Lung (tissue), 12 donors: ENCODE results near the gene CPTP. TPM values are rescaled to one million over a fixed set of nuclear protein-coding genes. Genes with fewer than 3 reads are reported as not detected.

Experiments
- ATAC-seq: fragments of 200-7000 bp; cut with Tn5 transposase; one replicate; pipeline ENCODE4 v1.9.1; 2020; ENCODE audit warnings: moderate number of reproducible peaks; ENCODE audit not compliant: insufficient read depth, low FRiP score
- DNase-seq, 3 donors: peaks; one replicate each; pipeline ENCODE4 v3.0.0-alpha.2; 2013 to 2017
- H3K27ac ChIP-seq, 2 donors: one replicate each; pipeline ENCODE4 v1.5.1; 2013; ENCODE audit warnings: mild to moderate bottlenecking in 2 of 2, moderate library complexity in 2 of 2, control low read depth in 1 of 2, inconsistent platforms in 1 of 2, low read depth in 1 of 2, low read length in 1 of 2
- H3K27me3 ChIP-seq, 3 donors: one replicate each; pipeline ENCODE4 v1.5.1; 2013; ENCODE audit warnings: low read length in 2 of 3; ENCODE audit not compliant: control insufficient read depth in 3 of 3, insufficient read depth in 3 of 3
- H3K36me3 ChIP-seq, 4 donors: one replicate each; pipeline ENCODE4 v1.5.1; 2013; ENCODE audit warnings: low read length in 4 of 4, mild to moderate bottlenecking in 1 of 4, moderate library complexity in 1 of 4; ENCODE audit not compliant: control insufficient read depth in 4 of 4, insufficient read depth in 4 of 4
- H3K4me1 ChIP-seq, 5 donors: one replicate each; pipeline ENCODE4 v1.5.1; 2013; ENCODE audit warnings: low read length in 5 of 5, mild to moderate bottlenecking in 2 of 5, moderate library complexity in 1 of 5; ENCODE audit not compliant: control insufficient read depth in 5 of 5, insufficient read depth in 5 of 5
- H3K4me3 ChIP-seq: one replicate; pipeline ENCODE4 v1.5.1; 2013; ENCODE audit warnings: mild to moderate bottlenecking, control low read depth, moderate library complexity
- H3K9ac ChIP-seq, 2 donors: one replicate each; pipeline ENCODE4 v1.5.1; 2013; ENCODE audit warnings: low read length in 2 of 2, control low read depth in 1 of 2; ENCODE audit not compliant: insufficient read depth in 1 of 2
- H3K9me3 ChIP-seq, 4 donors: one replicate each; pipeline ENCODE4 v1.5.1; 2013; ENCODE audit warnings: low read length in 3 of 4, mild to moderate bottlenecking in 1 of 4, moderate library complexity in 1 of 4; ENCODE audit not compliant: control insufficient read depth in 4 of 4, insufficient read depth in 3 of 4
- WGBS, 2 donors: extraction: QIAGEN DNeasy Blood & Tissue Kit; methylation state at CpG; one replicate each; pipeline ENCODE4 v1.1.7; 2013; 5-methylcytosine and 5-hydroxymethylcytosine counted together
- polyA plus RNA-seq, 2 donors: library from polyadenylated mRNA; stranded (reverse); fragments of 200-250 nt; gene quantifications; one replicate each; pipeline ENCODE4 v1.2.1, GENCODE V29; 2013
- total RNA-seq, 2 donors: library from RNA; depleted of rRNA in 1 of 2; stranded (reverse); fragments of >200 nt in 1 of 2; gene quantifications; one replicate each; pipeline ENCODE4 v1.2.1, GENCODE V29; 2014 to 2021
- TF ChIP-seq, protein P1 (sequence below): IDR thresholded peaks from 2 replicates; pipeline ENCODE4 v1.5.1; 2012; ENCODE audit warnings: mild to moderate bottlenecking; ENCODE audit errors: control extremely low read depth, extremely low read depth
- donor health status: control.
- donor health status: control.
- donor health status: Bipolar disorder and iron deficiency.
- donor health status: healthy.
- donor health status: DM: yes; HTN: yes; CAD: no.

CPTP gene
- total and polyA plus RNA-seq, 4 donors, result 10.9 to 32.0 (median 19.2) TPM

- Histone ChIP-seq H3K9me3 (peaks cover 0 to 2% (median 0%) of the 10 kb centered on the region in 4 donors), H3K27ac (no peak overlapping the region), H3K4me3 (no peak overlapping the region), H3K36me3 (no peaks in the 10 kb centered on the region), H3K4me1 (peaks cover 0 to 2% (median 0%) of the 10 kb centered on the region in 5 donors), H3K27me3 (peaks cover 0 to 6% (median 0%) of the 10 kb centered on the region in 3 donors), H3K9ac (no peak overlapping the region)
- ATAC-seq, result no peak
- WGBS, 2 donors, result 84 to 87% methylated on average over 31 to 32 of the region's 32 CpGs
- DNase-seq, result no peak
- TF ChIP-seq, protein P1, sequence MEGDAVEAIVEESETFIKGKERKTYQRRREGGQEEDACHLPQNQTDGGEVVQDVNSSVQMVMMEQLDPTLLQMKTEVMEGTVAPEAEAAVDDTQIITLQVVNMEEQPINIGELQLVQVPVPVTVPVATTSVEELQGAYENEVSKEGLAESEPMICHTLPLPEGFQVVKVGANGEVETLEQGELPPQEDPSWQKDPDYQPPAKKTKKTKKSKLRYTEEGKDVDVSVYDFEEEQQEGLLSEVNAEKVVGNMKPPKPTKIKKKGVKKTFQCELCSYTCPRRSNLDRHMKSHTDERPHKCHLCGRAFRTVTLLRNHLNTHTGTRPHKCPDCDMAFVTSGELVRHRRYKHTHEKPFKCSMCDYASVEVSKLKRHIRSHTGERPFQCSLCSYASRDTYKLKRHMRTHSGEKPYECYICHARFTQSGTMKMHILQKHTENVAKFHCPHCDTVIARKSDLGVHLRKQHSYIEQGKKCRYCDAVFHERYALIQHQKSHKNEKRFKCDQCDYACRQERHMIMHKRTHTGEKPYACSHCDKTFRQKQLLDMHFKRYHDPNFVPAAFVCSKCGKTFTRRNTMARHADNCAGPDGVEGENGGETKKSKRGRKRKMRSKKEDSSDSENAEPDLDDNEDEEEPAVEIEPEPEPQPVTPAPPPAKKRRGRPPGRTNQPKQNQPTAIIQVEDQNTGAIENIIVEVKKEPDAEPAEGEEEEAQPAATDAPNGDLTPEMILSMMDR, result no peak
Measured at GRCh38 chr1:1284221-1285101, 40.1 kb upstream of the CPTP start.

GRCh38 chr1:1285102-1285571 lies 39.5 kb upstream of the CPTP start:
- H3K27ac ChIP-seq, result no peak overlapping the region
- H3K9ac ChIP-seq, result no peak overlapping the region
- H3K9me3 ChIP-seq, result peaks cover 0 to 2% (median 0%) of the 10 kb centered on the region in 4 donors
- DNase-seq (no peak), ATAC-seq (no peak)
- peaks cover 0 to 2% (median 0%) of the 10 kb centered on the region in 5 donors for H3K4me1 ChIP-seq
- peaks cover 0 to 6% (median 0%) of the 10 kb centered on the region in 3 donors for H3K27me3 ChIP-seq
- H3K4me3 ChIP-seq, result no peak overlapping the region
- WGBS, 2 donors, result 92 to 94% methylated on average over 22 of the region's 22 CpGs
- TF ChIP-seq, protein P1, result no peak
- no peaks in the 10 kb centered on the region for H3K36me3 ChIP-seq

- no peak for ATAC-seq
- Histone ChIP-seq H3K27me3 (peaks cover 0 to 6% (median 0%) of the 10 kb centered on the region in 3 donors), H3K9ac (no peak overlapping the region), H3K4me1 (peaks cover 0 to 2% (median 0%) of the 10 kb centered on the region in 5 donors), H3K9me3 (peaks cover 0 to 2% (median 0%) of the 10 kb centered on the region in 4 donors), H3K4me3 (no peak overlapping the region), H3K36me3 (no peaks in the 10 kb centered on the region), H3K27ac (no peak overlapping the region)
- TF ChIP-seq, protein P1, result no peak
- 62 to 75% methylated on average over 35 to 37 of the region's 37 CpGs for WGBS, 2 donors
- DNase-seq, result no peak
Measured at GRCh38 chr1:1285611-1286311, 38.8 kb upstream of the CPTP start.
